RWPE1 (cell line): Measurements from ENCODE around the gene CALML5.
"Not testable (repeated sequence)": the region's sequence is repeated elsewhere in the genome, so short reads cannot be mapped to it uniquely, and the experiment has no call there.

Experiments used
- CTCF ChIA-PET: fragments of 350-600 bp; sonication (Branson Sonifier 250); formaldehyde crosslinking; extraction: SDS; loops from one replicate; lab custom pipeline; 2021; lab: Yijun Ruan, JAX
- POLR2A ChIA-PET: fragments of 400-600 bp; formaldehyde crosslinking; extraction: SDS; loops from one replicate; lab custom pipeline; 2020; ENCODE audit warnings: antibody characterized with exemption; ENCODE audit not compliant: low non-redundant PET; lab: Yijun Ruan, JAX
- DNase-seq: peaks from one replicate; pipeline ENCODE4 v3.0.0; 2012; ENCODE audit warnings: low spot score
- H3K27ac ChIP-seq: fragments of 450-650 bp; 2 replicates; pipeline ENCODE4 v1.5.1; 2017
- TF ChIP-seq, protein P1 (sequence below): fragments of 450-650 bp; conservative IDR thresholded peaks from 2 replicates; pipeline ENCODE4 v1.5.1; 2017; ENCODE audit warnings: low read depth, mild to moderate bottlenecking

CALML5 gene

DNA sequence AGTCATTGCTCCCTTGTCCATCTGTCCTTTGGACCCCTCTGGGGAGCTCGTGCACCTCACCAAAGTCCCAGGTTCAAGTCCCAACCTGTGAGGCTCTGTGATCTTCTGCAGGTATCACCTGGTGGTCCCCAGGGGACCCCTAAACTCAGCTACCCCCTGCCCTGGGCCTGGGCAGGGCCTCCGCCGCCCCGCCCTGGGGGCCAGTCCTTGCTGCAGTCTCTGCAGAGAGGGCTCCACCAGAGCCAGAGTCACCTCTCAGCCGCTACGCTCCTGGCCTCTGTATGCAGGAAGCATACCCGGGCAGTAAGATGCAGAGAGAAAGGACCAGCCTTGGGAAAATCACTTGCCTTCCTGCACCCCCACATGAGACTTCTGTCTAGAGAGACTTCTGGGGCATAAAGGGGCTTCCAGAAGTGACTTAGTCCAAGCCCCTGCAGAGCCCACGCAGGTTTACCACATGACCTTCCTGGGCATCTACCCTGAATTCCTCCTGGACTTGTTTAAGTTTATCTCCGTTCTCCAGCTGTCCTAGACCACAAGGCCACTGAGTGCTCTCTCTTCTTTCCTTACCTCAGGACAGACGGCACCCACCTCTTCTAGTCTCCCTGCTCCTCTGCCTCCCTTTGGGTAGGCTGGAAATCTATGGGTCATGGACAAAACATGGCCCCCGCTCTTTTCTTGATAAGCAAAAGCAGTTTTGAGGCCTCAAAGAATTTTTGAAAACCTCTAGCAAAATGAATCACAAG, 21.2 kb downstream of the CALML5 start:
- TF ChIP-seq, protein P1, sequence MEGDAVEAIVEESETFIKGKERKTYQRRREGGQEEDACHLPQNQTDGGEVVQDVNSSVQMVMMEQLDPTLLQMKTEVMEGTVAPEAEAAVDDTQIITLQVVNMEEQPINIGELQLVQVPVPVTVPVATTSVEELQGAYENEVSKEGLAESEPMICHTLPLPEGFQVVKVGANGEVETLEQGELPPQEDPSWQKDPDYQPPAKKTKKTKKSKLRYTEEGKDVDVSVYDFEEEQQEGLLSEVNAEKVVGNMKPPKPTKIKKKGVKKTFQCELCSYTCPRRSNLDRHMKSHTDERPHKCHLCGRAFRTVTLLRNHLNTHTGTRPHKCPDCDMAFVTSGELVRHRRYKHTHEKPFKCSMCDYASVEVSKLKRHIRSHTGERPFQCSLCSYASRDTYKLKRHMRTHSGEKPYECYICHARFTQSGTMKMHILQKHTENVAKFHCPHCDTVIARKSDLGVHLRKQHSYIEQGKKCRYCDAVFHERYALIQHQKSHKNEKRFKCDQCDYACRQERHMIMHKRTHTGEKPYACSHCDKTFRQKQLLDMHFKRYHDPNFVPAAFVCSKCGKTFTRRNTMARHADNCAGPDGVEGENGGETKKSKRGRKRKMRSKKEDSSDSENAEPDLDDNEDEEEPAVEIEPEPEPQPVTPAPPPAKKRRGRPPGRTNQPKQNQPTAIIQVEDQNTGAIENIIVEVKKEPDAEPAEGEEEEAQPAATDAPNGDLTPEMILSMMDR: no peak
- no peak overlapping the region for H3K27ac ChIP-seq
- DNase-seq: no peak
- POLR2A ChIA-PET: no interaction called here
- CTCF ChIA-PET: interaction anchor here (0.6 kb wide), 1 partner anchor 204 kb away, joined by 3 read pairs; no protein-coding TSS in a partner anchor

DNA sequence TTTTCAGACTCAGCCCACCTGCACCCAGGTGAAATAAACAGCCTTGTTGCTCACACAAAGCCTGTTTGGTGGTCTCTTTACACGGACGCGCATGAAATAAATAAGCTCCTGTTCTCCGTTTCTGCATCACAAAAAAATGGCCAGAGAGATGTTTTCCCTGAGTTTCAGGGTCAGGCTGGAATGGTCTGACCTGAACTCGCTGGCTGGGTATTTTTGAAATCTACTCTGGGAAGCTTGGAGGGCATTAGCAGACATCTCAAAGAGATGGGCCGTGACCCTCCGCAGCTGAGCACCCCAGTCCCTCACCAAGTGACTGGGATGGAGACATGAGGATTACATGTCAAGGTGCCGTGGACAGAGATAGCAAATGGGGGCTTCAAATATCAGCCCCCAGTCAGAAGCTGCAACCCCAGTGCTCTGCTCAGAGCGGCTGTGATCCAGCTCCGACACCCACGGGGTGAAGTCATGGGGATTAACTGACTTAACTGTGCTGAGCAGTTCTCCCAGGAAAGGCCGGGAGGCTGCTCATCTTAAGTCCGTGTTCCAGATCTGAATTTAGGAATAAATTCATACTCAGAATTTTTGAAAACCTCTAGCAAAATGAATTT, 22.3 kb downstream of the CALML5 start:
- POLR2A ChIA-PET: no interaction called here
- TF ChIP-seq, protein P1: no peak

DNA sequence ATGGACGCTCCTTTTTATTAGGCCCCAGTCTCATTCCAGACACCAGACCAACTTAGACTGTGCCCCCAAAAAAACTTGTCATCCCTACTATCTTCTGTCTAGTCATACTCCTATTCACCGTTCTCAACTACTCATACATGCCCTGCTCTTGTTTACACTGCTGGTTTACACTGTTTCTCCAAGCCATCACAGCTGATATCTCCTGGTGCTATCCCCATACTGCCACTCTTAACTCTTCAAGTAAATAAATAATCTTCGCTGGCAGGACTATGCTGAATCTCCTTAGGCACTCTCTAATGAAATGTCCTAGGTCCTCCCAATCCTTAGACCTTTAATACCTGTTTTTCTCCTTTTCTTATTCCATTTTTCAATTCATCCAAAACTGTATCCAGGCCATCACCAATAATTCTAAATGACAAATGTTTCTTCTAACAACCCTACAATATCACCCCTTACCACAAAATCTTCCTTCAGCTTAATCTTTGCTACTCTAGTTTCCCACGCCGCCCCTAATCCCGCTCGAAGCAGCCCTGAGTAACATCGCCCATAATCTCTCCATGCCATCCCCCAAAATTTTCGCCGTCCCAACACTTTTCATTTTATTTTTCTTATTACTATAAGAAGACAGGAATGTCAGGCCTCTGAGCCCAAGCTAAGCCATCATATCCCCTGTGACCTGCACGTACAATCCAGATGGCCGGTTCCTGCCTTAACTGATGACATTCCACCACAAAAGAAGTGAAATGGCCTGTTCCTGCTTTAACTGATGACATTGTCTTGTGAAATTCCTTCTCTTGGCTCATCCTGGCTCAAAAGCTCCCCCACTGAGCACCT, 23.2 kb downstream of the CALML5 start:
- DNase-seq, H3K27ac ChIP-seq, POLR2A ChIA-PET: not testable (repeated sequence)
- CTCF ChIA-PET: interaction anchor here (1.0 kb wide), 1 partner anchor 147 kb away, joined by 4 read pairs; no protein-coding TSS in a partner anchor

More for the DNA sequence above, 22.3 kb downstream of the CALML5 start:
- H3K27ac ChIP-seq: no peak overlapping the region
- no peak for DNase-seq
- CTCF ChIA-PET: interaction anchor here (1.0 kb wide), 1 partner anchor 146 kb away, joined by 4 read pairs; no protein-coding TSS in a partner anchor

DNA sequence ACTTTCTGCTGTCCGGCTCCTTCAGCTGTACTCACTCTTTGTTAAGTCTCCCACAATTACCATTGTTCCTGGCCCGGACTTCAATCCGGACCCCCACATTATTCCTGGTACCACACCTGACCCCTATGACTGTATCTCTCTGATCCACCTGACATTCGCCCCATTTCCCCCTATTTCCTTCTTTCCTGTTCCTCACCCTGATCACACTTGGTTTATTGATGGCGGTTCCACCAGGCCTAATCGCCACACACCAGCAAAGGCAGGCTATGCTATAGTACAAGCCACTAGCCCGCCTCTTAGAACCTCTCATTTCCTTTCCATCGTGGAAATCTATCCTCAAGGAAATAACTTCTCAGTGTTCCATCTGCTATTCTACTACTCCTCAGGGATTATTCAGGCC, 24.3 kb downstream of the CALML5 start:
- DNase-seq, CTCF ChIA-PET, POLR2A ChIA-PET, H3K27ac ChIP-seq: not testable (repeated sequence)

DNA sequence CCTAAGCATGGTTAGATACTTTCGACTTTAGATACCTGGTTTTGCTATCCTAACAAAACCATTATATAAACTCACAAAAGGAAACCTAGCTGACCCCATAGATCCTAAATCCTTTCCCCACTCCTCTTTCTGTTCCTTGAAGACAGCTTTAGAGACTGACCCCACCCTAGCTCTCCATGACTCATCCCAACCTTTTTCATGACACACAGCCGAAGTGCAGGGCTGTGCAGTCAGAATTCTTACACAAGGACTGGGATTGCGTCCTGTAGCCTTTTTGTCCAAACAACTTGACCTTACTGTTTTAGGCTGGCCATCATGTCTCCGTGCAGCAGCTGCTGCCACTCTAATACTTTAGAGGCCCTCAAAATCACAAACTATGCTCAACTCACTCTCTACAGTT, 24.7 kb downstream of the CALML5 start:
- POLR2A ChIA-PET, CTCF ChIA-PET, H3K27ac ChIP-seq, DNase-seq: not testable (repeated sequence)

DNA sequence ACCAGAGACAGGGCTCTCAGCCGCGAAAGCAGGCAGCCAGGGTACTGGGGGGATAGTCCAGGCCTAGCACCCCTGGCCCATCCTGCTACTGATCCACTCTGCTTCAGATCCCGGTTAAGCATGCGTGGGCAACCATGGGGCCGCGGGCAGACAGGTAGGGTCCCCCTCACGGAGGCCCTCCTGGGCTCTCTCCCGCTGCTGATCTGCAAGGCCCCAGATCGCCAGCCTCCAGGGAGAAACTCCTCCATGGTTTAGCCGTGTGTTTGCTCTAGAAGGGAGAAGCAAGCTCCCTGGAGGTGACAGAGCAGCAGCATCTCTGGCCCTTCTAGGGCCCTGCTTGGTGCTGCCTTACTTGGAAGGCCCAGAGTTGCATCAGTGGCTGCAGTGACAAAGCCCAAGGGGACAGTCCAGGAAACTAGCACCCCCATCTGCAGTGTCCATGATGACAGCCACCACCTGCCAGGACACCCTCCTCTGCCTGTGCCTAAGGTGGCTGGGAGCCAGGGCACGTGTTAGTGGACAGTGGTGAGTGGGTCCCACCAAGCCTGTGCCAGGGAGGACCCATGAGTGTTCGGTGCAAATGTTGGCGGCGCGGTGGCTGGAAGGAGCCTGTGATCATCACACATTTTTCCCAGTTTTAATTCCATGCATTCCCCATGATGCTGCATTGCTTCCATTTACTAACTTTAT, 29.2 kb downstream of the CALML5 start:
- no peak for DNase-seq
- TF ChIP-seq, protein P1: no peak
- CTCF ChIA-PET: no interaction called here
- POLR2A ChIA-PET: no interaction called here
- H3K27ac ChIP-seq: peak overlapping the region; percentile 95

DNA sequence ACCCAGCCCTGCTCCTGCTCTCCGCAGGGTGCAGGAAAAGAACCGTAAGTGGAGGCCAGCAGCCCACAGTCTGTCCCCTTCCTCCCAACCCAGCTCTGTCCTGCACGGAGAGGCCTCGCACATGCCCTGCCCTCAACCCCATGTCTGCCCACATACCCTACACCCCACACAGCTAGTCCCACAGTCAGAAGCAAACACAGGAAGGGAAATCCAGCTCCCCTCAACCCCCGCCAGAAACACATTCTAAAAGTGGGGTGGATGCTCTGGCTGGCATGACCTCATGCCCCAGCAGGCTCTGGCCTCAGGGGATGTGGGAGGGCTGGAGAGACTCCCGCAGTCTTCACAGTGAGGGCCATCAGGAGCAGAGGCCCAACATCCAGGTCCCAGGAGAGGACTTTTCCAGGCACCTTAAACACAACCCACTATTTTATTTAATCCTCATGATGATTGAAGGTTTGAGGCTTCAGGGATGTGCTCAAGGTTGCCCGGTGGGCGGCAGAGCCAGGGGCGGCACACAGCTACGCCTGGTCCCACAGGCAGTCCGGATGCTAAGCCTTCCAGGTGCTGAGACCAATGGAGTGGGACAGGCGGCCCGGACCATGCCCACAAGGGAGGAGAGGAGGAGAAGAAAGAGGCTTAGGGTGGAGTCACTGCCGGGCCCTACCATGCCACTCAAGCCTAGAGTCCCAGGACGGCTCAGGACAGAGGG, 29.9 kb downstream of the CALML5 start:
- TF ChIP-seq, protein P1: no peak
- POLR2A ChIA-PET: no interaction called here
- CTCF ChIA-PET: no interaction called here
- H3K27ac ChIP-seq: peak overlapping the region; percentile 95
- DNase-seq: no peak
